ENCODE results near the gene C16orf96.

C16orf96 gene

GRCh38 chr16:4641306-4641687, 85.2 kb downstream of the C16orf96 start:
- Histone ChIP-seq H3K27me3 (no peaks in the 10 kb centered on the region), H3K4me3 (no peak overlapping the region), H3K9me3 (replicated peaks in 1 of 11) (no peaks in the 10 kb centered on the region), H3K4me1 (peaks cover 13 to 37% (median 29%) of the 10 kb centered on the region in 10 experiments; a peak in 18 of 20 replicates), H3K4me2 (peak overlapping the region in 2 of 11 experiments; percentile 33 to 52; a peak in 3 of 22 replicates), H3K9ac (no peak overlapping the region), H3K36me3 (peaks cover 39 to 89% (median 70%) of the 10 kb centered on the region in 11 experiments), H4K20me1 (peaks cover 96 to 99% (median 98%) of the 10 kb centered on the region in 11 experiments), H3K27ac (no peak overlapping the region)
- no peak for TF ChIP-seq Cebpa-rat (IDR thresholded peaks at IDR 0.05)

- Histone ChIP-seq H3K4me2 (peak overlapping the region in 3 of 11 experiments; percentile 17 to 52 (median 33); a peak in 4 of 22 replicates), H3K27me3 (no peaks in the 10 kb centered on the region), H3K4me3 (no peak overlapping the region), H4K20me1 (peaks cover 96 to 99% (median 98%) of the 10 kb centered on the region in 11 experiments), H3K4me1 (peaks cover 13 to 37% (median 29%) of the 10 kb centered on the region in 10 experiments; a peak in 18 of 20 replicates), H3K27ac (no peak overlapping the region), H3K9me3 (replicated peaks in 1 of 11) (no peaks in the 10 kb centered on the region; a peak in 1 of 22 replicates), H3K36me3 (peaks cover 39 to 89% (median 70%) of the 10 kb centered on the region in 11 experiments), H3K9ac (no peak overlapping the region)
- TF ChIP-seq Cebpa-rat (IDR thresholded peaks at IDR 0.05) = no peak
These were observed 85.8 kb downstream of the C16orf96 start for GRCh38 chr16:4641895-4642294.

GRCh38 chr16:4646773-4647643, 90.9 kb downstream of the C16orf96 start:
- Histone ChIP-seq H3K27me3 (peaks cover 0 to under 1% (median 0%) of the 10 kb centered on the region in 11 experiments; a peak in 1 of 22 replicates), H3K4me2 (no peak overlapping the region), H3K4me3 (no peak overlapping the region), H3K9me3 (replicated peaks in 1 of 11) (peaks cover 0 to 11% (median 0%) of the 10 kb centered on the region in 11 experiments; a peak in 2 of 22 replicates), H3K27ac (no peak overlapping the region), H3K4me1 (peaks cover 26 to 38% (median 31%) of the 10 kb centered on the region in 10 experiments), H3K9ac (no peak overlapping the region), H4K20me1 (peaks cover 96 to 99% (median 98%) of the 10 kb centered on the region in 11 experiments), H3K36me3 (peaks cover 40 to 94% (median 72%) of the 10 kb centered on the region in 11 experiments)
- TF ChIP-seq Cebpa-rat (IDR thresholded peaks at IDR 0.05) = no peak

GRCh38 chr16:4647644-4647980, 91.5 kb downstream of the C16orf96 start:
- Histone ChIP-seq H4K20me1 (peaks cover 96 to 99% (median 98%) of the 10 kb centered on the region in 11 experiments), H3K27me3 (peaks cover 0 to 7% (median 0%) of the 10 kb centered on the region in 11 experiments; a peak in 6 of 22 replicates), H3K9me3 (replicated peaks in 1 of 11) (peaks cover 0 to 11% (median 0%) of the 10 kb centered on the region in 11 experiments; a peak in 2 of 22 replicates), H3K4me2 (no peak overlapping the region), H3K36me3 (peaks cover 46 to 95% (median 78%) of the 10 kb centered on the region in 11 experiments), H3K9ac (no peak overlapping the region), H3K4me3 (no peak overlapping the region), H3K4me1 (peaks cover 24 to 45% (median 37%) of the 10 kb centered on the region in 10 experiments), H3K27ac (no peak overlapping the region)
- no peak for TF ChIP-seq Cebpa-rat (IDR thresholded peaks at IDR 0.05)

- peaks cover 24 to 53% (median 48%) of the 10 kb centered on the region in 10 experiments for H3K4me1 ChIP-seq
- no peak for TF ChIP-seq Cebpa-rat (IDR thresholded peaks at IDR 0.05)
- no peak overlapping the region for H3K4me3 ChIP-seq
- H3K4me2 ChIP-seq = 0 out of 22 replicates have a peak overlapping the region, but pooled peaks of 2 of the 11 experiments have one; percentile 18 to 79
- peaks cover 96 to 99% (median 98%) of the 10 kb centered on the region in 11 experiments for H4K20me1 ChIP-seq
- peaks cover 57 to 95% (median 84%) of the 10 kb centered on the region in 11 experiments for H3K36me3 ChIP-seq
- peaks cover 0 to 11% (median 0%) of the 10 kb centered on the region in 11 experiments; a peak in 2 of 22 replicates for H3K9me3 ChIP-seq (replicated peaks in 1 of 11)
- H3K27me3 ChIP-seq = peaks cover 0 to 14% (median 0%) of the 10 kb centered on the region in 11 experiments; a peak in 6 of 22 replicates
- H3K27ac ChIP-seq = no peak overlapping the region
- H3K9ac ChIP-seq = no peak overlapping the region
These were observed 92.8 kb downstream of the C16orf96 start for GRCh38 chr16:4648917-4649316.

GRCh38 chr16:4649744-4650442, 93.8 kb downstream of the C16orf96 start:
- H3K4me1 ChIP-seq = peaks cover 24 to 59% (median 57%) of the 10 kb centered on the region in 10 experiments
- H3K36me3 ChIP-seq = peaks cover 62 to 96% (median 85%) of the 10 kb centered on the region in 11 experiments
- H4K20me1 ChIP-seq = peaks cover 98 to 99% (median 99%) of the 10 kb centered on the region in 11 experiments
- H3K27me3 ChIP-seq = peaks cover 0 to 14% (median 0%) of the 10 kb centered on the region in 11 experiments; a peak in 6 of 22 replicates
- no peak overlapping the region for H3K27ac ChIP-seq
- no peak for TF ChIP-seq Cebpa-rat (IDR thresholded peaks at IDR 0.05)
- peak overlapping the region; percentile 11 to 94 (median 86); a peak in 19 of 22 replicates for H3K4me2 ChIP-seq
- no peak overlapping the region for H3K9ac ChIP-seq
- peaks cover 0 to 11% (median 0%) of the 10 kb centered on the region in 11 experiments; a peak in 2 of 22 replicates for H3K9me3 ChIP-seq (replicated peaks in 1 of 11)
- H3K4me3 ChIP-seq = no peak overlapping the region
